Measurements from ENCODE around the gene TARBP1. TPM values are rescaled to one million over a fixed set of nuclear protein-coding genes. Genes with fewer than 3 reads are reported as not detected.

TARBP1 gene
- total RNA-seq, 1 donor from 2014 or later: 11.2 TPM

- no peak overlapping the region for H3K27ac Mint-ChIP-seq (ENCODE audit: unreplicated experiment)
- H3K9me3 Mint-ChIP-seq (ENCODE audit: low read depth): no peaks in the 10 kb centered on the region
- H3K4me3 Mint-ChIP-seq (ENCODE audit: unreplicated experiment): no peak overlapping the region
- H3K4me1 Mint-ChIP-seq (ENCODE audit: low read depth): peaks cover 3% of the 10 kb centered on the region
- no peaks in the 10 kb centered on the region for H3K36me3 Mint-ChIP-seq (ENCODE audit: low read depth)
- no peak for DNase-seq (ENCODE audit: low spot score)
- H3K27me3 Mint-ChIP-seq (ENCODE audit: low read depth): no peaks in the 10 kb centered on the region
- TF ChIP-seq CTCF (IDR thresholded peaks at IDR 0.05): no peak
These were observed 10.7 kb upstream of the TARBP1 start for GRCh38 chr1:234489698-234490077.

- H3K27me3 Mint-ChIP-seq (ENCODE audit: low read depth): no peaks in the 10 kb centered on the region
- no peak overlapping the region for H3K27ac Mint-ChIP-seq (ENCODE audit: unreplicated experiment)
- TF ChIP-seq CTCF (IDR thresholded peaks at IDR 0.05): no peak
- H3K36me3 Mint-ChIP-seq (ENCODE audit: low read depth): no peaks in the 10 kb centered on the region
- no peaks in the 10 kb centered on the region for H3K9me3 Mint-ChIP-seq (ENCODE audit: low read depth)
- no peaks in the 10 kb centered on the region for H3K4me1 Mint-ChIP-seq (ENCODE audit: low read depth)
- DNase-seq (ENCODE audit: low spot score): no peak
- no peak overlapping the region for H3K4me3 Mint-ChIP-seq (ENCODE audit: unreplicated experiment)
These were observed 10.2 kb upstream of the TARBP1 start for GRCh38 chr1:234489007-234489697.

GRCh38 chr1:234488054-234489006 is 9.4 kb upstream of the TARBP1 start:
- no peaks in the 10 kb centered on the region for H3K4me1 Mint-ChIP-seq (ENCODE audit: low read depth)
- TF ChIP-seq CTCF (IDR thresholded peaks at IDR 0.05): no peak
- H3K36me3 Mint-ChIP-seq (ENCODE audit: low read depth): no peaks in the 10 kb centered on the region
- H3K27me3 Mint-ChIP-seq (ENCODE audit: low read depth): peaks cover 4% of the 10 kb centered on the region
- no peaks in the 10 kb centered on the region for H3K9me3 Mint-ChIP-seq (ENCODE audit: low read depth)
- no peak for DNase-seq (ENCODE audit: low spot score)
- H3K27ac Mint-ChIP-seq (ENCODE audit: unreplicated experiment): no peak overlapping the region
- no peak overlapping the region for H3K4me3 Mint-ChIP-seq (ENCODE audit: unreplicated experiment)

- Mint-ChIP-seq H3K4me1 (ENCODE audit: low read depth) (no peaks in the 10 kb centered on the region), H3K27me3 (ENCODE audit: low read depth) (peaks cover 14% of the 10 kb centered on the region), H3K9me3 (ENCODE audit: low read depth) (no peaks in the 10 kb centered on the region), H3K27ac (ENCODE audit: unreplicated experiment) (no peak overlapping the region), H3K36me3 (ENCODE audit: low read depth) (no peaks in the 10 kb centered on the region), H3K4me3 (ENCODE audit: unreplicated experiment) (no peak overlapping the region)
- peak; percentile 84 for TF ChIP-seq CTCF (IDR thresholded peaks at IDR 0.05)
- no peak for DNase-seq (ENCODE audit: low spot score)
These were observed 8.2 kb upstream of the TARBP1 start for GRCh38 chr1:234486858-234487840.
